A673 (cell line): ENCODE results near the gene FBXL17. TPM values are rescaled to one million over a fixed set of nuclear protein-coding genes. Genes with fewer than 3 reads are reported as not detected.

ENCODE experiments used
- BruUV-seq: library from RNA; stranded (reverse); fragments of 400-500 nt; replicated peaks from 2 replicates; lab custom pipeline; 2021; lab: Mats Ljungman, UMichigan
- CTCF ChIA-PET: fragments of 300-600 bp; sonication (Branson Sonifier 250); formaldehyde crosslinking; loops from one replicate; lab custom pipeline; 2022; ENCODE audit warnings: antibody characterized with exemption; lab: Charles Lee
- POLR2A ChIA-PET: fragments of 300-600 bp; sonication (Branson Sonifier 250); formaldehyde crosslinking; loops from one replicate; lab custom pipeline; 2022; ENCODE audit warnings: antibody characterized with exemption; ENCODE audit not compliant: low non-redundant PET; lab: Charles Lee
- DNase-seq: peaks from one replicate; pipeline ENCODE4 v3.0.0-alpha.2; 2015; ENCODE audit warnings: low spot score
- H3K27ac ChIP-seq: fragments of 200-600 bp; sonication (generic); 2 replicates; pipeline ENCODE4 v1.5.1; 2016; ENCODE audit warnings: mixed run types, low read depth, mild to moderate bottlenecking, mixed read lengths, antibody characterized with exemption, low read length; ENCODE audit not compliant: poor library complexity, severe bottlenecking
- H3K27me3 ChIP-seq: fragments of 200-600 bp; sonication (generic); replicated peaks from 2 replicates; pipeline ENCODE4 v1.6.1; 2017; ENCODE audit warnings: mixed run types, low read depth, mild to moderate bottlenecking, mixed read lengths, antibody characterized with exemption, low read length; ENCODE audit not compliant: insufficient read depth, poor library complexity
- H3K36me3 ChIP-seq: fragments of 200-600 bp; sonication (generic); 2 replicates; pipeline ENCODE4 v1.6.1; 2016; ENCODE audit warnings: mixed run types, mild to moderate bottlenecking, mixed read lengths, antibody characterized with exemption, low read length; ENCODE audit not compliant: insufficient read depth, poor library complexity, severe bottlenecking
- H3K4me1 ChIP-seq: fragments of 200-600 bp; sonication (generic); 2 replicates; pipeline ENCODE4 v1.6.1; 2017; ENCODE audit warnings: mixed run types, mild to moderate bottlenecking, mixed read lengths, antibody characterized with exemption, low read length; ENCODE audit not compliant: insufficient read depth, poor library complexity, severe bottlenecking
- H3K4me3 ChIP-seq: fragments of 200-600 bp; sonication (generic); 2 replicates; pipeline ENCODE4 v1.5.1; 2016; ENCODE audit warnings: low read depth, mixed run types, mild to moderate bottlenecking, mixed read lengths, low read length; ENCODE audit not compliant: poor library complexity, severe bottlenecking
- H3K9me3 ChIP-seq: fragments of 200-600 bp; sonication (generic); 2 replicates; pipeline ENCODE4 v1.6.1; 2016; ENCODE audit warnings: mixed run types, low read depth, mild to moderate bottlenecking, mixed read lengths, antibody characterized with exemption, low read length; ENCODE audit not compliant: poor library complexity, severe bottlenecking
- CTCF ChIP-seq: fragments of 300-800, 200-600 bp; sonication (generic); conservative IDR thresholded peaks from 2 replicates; pipeline ENCODE4 v1.5.1; 2017; ENCODE audit warnings: low read depth, mild to moderate bottlenecking, antibody characterized with exemption, low read length, moderate library complexity, mixed read lengths
- EZH2 ChIP-seq: fragments of 200-600 bp; sonication (generic); IDR thresholded peaks from 2 replicates; pipeline ENCODE4 v1.6.1; 2017; ENCODE audit warnings: borderline replicate concordance, low read depth, mild to moderate bottlenecking, mixed read lengths, antibody characterized with exemption, low read length; ENCODE audit not compliant: poor library complexity, severe bottlenecking
- intact Hi-C: fragments of 100-400 bp; cut with micrococcal nuclease; formaldehyde crosslinking; loops from one replicate; pipeline ENCODE4 v1.10.0; 2022; ENCODE audit not compliant: unreplicated experiment
- total RNA-seq: library from RNA; stranded (reverse); gene quantifications from 2 replicates; pipeline ENCODE4 v1.2.3, GENCODE V29; 2021

The FBXL17 gene
- total RNA-seq, 1 experiment from 2014 or later, result 5.7 TPM

GRCh38 chr5:108060340-108060739 is 321.6 kb downstream of the FBXL17 start:
- Histone ChIP-seq H3K4me1 (peaks cover 16% of the 10 kb centered on the region), H3K9me3 (no peaks in the 10 kb centered on the region), H3K27me3 (no peaks in the 10 kb centered on the region), H3K36me3 (no peaks in the 10 kb centered on the region), H3K4me3 (no peak overlapping the region), H3K27ac (no peak overlapping the region)
- CTCF ChIA-PET, result no interaction called here
- BruUV-seq, result no TSS peak
- TF ChIP-seq EZH2, result no peak
- POLR2A ChIA-PET, result no interaction called here
- DNase-seq, result no peak
- intact Hi-C loops, result no loop called here

- ChIA-PET CTCF (no interaction called here), POLR2A (no interaction called here)
- no peak for TF ChIP-seq CTCF
- TF ChIP-seq EZH2, result no peak
- H3K4me3 ChIP-seq, result no peak overlapping the region
- peaks cover 16% of the 10 kb centered on the region for H3K4me1 ChIP-seq
- DNase-seq, result no peak
- intact Hi-C loops, result no loop called here
- no peak overlapping the region for H3K27ac ChIP-seq
- H3K36me3 ChIP-seq, result no peaks in the 10 kb centered on the region
- H3K9me3 ChIP-seq, result no peaks in the 10 kb centered on the region
- no TSS peak for BruUV-seq
- H3K27me3 ChIP-seq, result no peaks in the 10 kb centered on the region
These were observed 322.6 kb downstream of the FBXL17 start for GRCh38 chr5:108059334-108059733.

GRCh38 chr5:108054349-108054748 is 327.5 kb downstream of the FBXL17 start:
- no peak for TF ChIP-seq EZH2
- no peak for TF ChIP-seq CTCF
- H3K27me3 ChIP-seq, result no peaks in the 10 kb centered on the region
- no peak overlapping the region for H3K27ac ChIP-seq
- BruUV-seq, result no TSS peak
- ChIA-PET CTCF (no interaction called here), POLR2A (no interaction called here)
- intact Hi-C loops, result no loop called here
- H3K36me3 ChIP-seq, result no peaks in the 10 kb centered on the region
- no peaks in the 10 kb centered on the region for H3K4me1 ChIP-seq
- no peaks in the 10 kb centered on the region for H3K9me3 ChIP-seq
- H3K4me3 ChIP-seq, result no peak overlapping the region
- no peak for DNase-seq

- no TSS peak for BruUV-seq
- intact Hi-C loops, result no loop called here
- H3K4me3 ChIP-seq, result no peak overlapping the region
- H3K27ac ChIP-seq, result no peak overlapping the region
- no peaks in the 10 kb centered on the region for H3K27me3 ChIP-seq
- no peak for TF ChIP-seq EZH2
- TF ChIP-seq CTCF, result no peak
- CTCF ChIA-PET, result no interaction called here
- H3K4me1 ChIP-seq, result no peaks in the 10 kb centered on the region
- no peaks in the 10 kb centered on the region for H3K9me3 ChIP-seq
- no peaks in the 10 kb centered on the region for H3K36me3 ChIP-seq
- no peak for DNase-seq
- POLR2A ChIA-PET, result no interaction called here
These were observed 334.8 kb downstream of the FBXL17 start for GRCh38 chr5:108046955-108047670.
